Dermis blood vessel endothelial cell (primary cell): ENCODE results near the gene BRMS1. TPM values are rescaled to one million over a fixed set of nuclear protein-coding genes. Genes with fewer than 3 reads are reported as not detected.
A peak's percentile ranks its signal among the peaks of the same experiment; 100 is the strongest.

Experiments
- DNase-seq: peaks from one replicate; pipeline ENCODE4 v3.0.0; 2010
- total RNA-seq: library from RNA; depleted of rRNA; stranded (reverse); fragments of >200 nt; gene quantifications from 2 replicates; pipeline ENCODE4 v1.2.3, GENCODE V29; 2014

BRMS1 gene
- total RNA-seq, 1 donor from 2014 or later = 71.8 TPM

DNA sequence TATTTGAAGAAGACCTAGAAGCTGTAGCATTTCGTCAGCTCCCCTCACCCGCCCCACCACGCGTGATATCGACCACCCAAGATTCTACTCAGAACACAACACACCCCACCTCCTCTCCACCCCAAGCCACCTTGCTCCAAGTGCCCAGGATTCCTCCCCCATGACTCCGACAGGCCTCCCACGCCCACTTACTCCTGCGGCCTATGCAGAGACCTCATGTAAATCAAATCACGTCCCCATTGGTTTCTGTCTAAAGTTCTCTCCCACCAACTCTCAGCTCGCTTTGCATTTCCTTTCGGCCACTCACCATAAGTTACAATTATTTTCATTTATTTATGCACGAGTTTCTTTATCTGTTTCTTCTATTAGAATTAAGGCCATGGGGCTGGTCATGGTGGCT is 42.2 kb downstream of the BRMS1 start:
- DNase-seq = no peak

DNA sequence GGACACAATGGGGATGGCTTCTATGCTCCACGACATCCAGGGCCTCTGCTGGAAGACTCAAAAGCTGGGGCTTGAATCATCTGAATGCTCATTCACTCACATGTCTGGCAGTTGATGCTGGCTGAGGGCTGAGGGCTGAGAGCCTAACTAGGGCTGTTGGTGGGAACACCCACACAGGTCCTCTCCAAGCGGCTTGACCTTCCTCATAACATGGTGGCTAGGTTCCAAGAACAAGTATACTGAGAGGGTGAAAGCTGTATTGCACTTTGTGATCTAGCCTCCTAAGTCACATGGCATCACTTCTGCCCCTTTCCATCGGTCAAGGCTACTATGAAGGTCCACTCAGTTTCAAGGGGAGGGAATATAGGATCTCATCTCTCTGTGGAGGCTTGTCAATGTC is 45.7 kb downstream of the BRMS1 start:
- no peak for DNase-seq

DNA sequence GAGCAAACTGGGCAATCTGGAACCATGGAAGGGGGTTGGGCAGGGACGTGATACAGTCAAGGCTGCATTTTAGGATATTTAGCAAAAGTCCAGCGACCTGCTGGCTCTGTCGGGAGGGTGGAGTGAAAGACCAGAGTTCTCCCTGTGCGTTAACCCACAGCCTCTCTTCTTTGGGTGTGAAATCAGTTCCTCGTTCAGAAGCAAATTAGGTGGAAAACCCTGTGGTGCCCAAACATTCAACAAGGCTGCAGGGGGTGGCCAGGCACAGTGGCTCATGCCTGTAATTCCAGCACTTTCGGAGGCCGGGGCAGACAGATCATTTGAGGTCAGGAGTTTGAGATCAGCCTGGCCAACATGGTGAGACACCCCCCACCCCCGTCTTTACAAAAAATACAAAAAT is 47.3 kb downstream of the BRMS1 start:
- DNase-seq = no peak

DNA sequence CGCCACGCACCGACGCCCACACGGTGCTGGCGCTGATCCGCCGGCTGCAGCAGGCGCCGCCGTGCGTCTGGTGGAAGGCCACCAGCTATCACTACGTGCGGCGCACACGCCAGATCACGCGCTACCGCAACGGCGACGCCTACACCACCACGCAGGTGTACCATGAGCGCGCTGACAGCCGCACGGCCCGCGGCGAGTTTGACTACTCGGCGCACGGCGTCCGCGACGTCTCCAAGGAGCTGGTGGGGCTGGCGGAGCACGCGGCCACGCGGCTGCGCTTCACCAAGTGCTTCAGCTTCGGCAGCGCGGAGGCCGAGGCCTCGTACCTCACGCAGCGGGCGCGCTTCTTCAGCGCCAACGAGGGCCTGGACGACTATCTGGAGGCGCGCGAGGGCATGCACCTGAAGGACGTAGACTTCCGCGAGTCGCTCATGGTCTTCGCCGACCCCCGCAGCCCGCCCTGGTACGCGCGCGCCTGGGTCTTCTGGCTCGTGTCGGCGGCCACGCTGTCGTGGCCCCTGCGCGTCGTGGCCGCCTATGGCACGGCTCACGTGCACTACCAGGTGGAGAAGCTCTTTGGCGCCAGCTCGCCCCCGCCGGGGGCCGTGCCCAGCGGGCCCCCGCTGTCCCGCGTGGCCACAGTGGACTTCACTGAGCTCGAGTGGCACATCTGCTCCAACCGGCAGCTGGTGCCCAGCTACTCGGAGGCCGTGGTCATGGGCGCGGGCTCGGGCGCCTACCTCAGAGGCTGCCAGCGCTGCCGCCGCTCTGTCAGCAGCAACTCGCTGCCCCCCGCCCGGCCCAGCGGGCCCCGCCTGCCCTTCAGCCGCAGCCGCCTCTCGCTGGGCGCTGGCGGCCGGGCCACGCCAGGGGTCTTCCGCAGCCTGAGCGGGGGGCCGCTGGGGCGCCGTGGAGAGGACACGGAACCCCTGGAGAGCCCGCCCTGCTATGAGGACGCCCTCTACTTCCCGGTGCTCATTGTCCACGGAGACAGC is 50.0 kb downstream of the BRMS1 start:
- DNase-seq = no peak

DNA sequence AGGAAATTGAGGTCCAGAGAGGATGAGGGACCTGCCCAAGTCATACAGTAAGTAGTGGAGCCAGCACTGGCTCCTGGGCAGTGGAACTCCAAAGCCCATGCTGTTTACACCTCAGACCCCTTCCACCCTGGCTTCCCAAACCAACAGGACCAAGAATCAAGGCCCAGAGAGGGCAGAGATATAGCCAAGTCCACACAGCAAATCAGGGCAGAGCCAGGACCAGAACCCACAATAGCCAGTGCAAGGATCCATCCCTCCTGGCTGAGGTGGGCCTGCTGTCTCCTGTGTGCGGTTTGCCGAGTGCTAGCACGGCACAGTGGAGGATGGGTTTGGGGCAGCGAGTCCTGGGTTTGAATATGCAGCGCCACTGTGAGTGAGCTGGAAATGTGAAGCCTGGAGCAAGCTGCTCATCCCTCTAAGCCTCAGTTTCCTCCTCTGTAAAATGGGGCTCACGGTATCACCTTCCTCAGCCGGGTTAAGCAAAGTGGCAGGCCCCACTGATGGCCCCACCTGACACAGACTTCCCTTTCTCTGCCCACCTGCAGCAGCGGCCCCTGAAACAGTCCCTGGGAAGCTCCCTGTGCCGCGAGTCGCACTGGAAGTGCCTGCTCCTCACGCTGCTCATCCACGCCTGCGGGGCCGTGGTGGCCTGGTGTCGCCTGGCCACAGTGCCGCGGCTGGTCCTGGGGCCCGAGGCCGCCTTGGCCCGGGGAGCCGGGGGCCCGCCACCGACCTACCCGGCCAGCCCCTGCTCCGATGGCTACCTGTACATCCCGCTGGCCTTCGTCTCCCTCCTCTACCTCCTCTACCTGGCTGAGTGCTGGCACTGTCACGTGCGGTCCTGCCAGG is 50.9 kb downstream of the BRMS1 start:
- DNase-seq = no peak

DNA sequence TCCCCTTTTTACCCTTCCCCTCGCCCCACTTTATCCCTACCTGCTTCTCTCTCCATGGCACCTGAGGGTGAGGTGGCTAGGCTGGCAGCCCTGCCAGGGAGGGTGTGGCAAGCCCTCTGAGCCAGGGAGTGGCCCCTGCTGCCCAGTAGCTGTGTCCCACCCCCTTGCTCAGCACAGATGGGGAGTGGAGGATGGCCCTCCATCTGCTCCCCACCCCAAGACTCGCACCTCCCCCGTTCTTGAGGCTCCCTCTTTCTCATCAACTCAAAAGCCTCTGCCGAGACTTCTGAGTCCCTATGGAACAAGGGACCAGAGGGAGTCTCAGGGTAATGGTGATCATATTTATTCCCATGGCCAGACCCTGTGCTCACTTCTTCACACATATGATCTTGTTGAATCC is 51.6 kb downstream of the BRMS1 start:
- no peak for DNase-seq

DNA sequence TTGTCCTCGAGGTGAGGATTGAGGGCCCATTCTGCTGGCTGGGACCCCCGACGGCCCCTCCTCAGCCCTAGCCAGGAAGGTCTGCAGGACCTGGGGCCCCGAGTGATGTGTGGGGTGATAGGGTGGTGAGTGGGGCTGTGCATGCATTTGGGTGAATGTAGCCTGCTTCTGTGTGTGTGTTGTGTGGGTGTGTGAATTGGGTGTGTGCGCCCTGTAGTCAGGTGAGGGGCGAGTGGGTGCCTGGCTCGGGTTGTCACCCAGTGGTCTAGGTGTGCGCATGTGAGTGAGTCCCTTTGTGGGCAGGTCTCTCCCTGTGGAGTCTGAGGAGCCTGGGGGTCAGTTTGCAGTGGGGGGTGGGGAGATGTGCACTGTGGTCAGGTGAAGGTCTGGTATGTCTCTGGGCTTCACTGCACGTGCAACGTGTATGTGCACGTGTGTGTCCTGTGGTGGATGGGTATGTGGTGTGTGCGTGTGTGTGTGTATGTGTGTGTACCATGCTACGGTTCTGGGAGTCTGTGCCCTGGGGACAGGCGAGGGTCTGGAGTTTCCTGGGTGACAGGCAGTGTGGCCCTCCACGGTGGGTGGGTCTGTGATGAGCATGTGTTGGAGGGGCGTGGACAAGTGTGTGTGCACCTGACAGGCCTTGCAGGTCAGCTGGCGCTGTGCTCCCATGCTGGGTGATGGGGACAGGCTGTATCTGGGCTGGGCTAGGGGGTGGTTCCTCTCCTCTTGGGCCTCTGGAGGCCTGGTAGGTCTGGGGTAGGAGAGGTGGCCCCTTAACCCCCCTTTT is 52.2 kb downstream of the BRMS1 start:
- DNase-seq = no peak

DNA sequence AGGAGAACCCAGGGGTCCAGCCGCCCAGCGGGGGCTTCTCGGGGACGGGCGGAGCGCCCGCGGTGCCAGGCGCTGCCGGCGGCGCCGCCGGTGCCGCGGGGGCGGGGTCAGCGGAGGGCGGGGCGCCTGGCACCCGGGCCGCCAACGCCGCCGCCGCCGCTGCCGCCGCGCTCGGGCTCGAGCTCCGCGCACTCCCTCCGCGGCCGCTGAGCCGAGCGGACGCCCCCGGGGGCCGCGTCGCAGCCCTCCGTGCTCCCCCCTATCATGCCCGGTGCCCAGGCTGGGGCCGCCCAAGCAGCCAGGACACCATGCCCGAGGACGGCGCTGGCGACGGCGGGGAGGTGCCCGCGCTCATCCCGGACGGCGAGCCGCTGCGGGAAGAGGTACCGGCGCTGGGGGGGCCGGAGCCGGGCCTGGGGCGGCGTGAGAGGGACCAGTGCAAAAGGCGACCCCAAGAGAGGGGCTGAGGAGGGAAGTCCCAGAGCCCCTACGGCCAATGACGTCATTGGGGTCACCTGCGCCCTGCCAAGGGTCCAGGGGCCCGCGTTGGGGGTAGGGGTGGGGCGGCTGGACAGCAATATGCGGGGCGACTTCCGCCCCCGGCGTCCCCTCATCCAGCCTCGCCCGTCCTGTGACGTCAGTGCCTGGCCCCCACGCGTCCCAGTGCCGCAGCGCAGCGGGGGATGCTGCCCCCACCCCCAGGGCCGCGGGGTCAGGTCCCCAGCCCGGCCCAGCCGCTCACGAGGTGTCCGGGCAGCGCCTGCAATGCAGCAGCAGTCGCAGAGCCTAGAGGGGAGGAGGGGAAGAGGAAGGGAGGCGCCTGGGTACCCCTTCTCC is 53.0 kb downstream of the BRMS1 start, which contains the start of gene TMEM151A:
TSS of gene TMEM151A (plus strand) at position 189 of the 837 bp plus-strand sequence. CDS start at position 309, 120 bp downstream.
- DNase-seq = no peak

DNA sequence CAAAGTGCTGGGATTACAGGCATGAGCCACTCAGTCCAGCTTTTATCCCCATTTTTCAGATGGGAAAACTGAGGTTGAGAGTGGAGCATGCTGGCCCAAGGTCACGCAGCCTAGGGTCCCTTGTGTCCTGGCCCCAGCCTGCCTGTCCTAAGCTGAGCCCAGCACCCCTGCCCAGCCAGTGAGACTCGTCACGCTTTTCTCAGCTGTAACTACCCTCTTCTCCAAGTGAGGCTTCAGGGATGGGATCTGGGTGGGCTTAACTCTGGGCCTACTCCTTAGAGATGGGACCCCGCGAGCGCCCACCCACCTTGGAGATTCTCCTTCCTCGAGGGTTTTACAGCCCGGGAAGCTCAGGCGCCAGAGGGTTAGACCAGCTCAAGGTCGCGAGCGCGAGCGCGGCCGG is 53.6 kb downstream of the BRMS1 start:
- DNase-seq = no peak

DNA sequence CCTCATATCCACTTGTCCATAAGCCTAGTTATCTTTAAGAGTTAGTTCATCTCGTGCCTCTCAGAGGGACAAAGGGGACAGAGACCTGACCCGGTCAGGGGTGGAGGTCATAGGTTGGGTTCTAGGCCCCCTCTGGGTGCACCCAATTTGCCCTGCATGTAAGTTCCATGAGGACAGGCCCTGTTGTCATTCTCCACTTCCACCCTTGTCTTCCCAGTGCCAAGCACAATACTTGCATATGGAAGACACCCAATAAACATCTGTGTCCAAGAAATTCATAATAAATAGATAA is 54.6 kb downstream of the BRMS1 start:
- DNase-seq = no peak

DNA sequence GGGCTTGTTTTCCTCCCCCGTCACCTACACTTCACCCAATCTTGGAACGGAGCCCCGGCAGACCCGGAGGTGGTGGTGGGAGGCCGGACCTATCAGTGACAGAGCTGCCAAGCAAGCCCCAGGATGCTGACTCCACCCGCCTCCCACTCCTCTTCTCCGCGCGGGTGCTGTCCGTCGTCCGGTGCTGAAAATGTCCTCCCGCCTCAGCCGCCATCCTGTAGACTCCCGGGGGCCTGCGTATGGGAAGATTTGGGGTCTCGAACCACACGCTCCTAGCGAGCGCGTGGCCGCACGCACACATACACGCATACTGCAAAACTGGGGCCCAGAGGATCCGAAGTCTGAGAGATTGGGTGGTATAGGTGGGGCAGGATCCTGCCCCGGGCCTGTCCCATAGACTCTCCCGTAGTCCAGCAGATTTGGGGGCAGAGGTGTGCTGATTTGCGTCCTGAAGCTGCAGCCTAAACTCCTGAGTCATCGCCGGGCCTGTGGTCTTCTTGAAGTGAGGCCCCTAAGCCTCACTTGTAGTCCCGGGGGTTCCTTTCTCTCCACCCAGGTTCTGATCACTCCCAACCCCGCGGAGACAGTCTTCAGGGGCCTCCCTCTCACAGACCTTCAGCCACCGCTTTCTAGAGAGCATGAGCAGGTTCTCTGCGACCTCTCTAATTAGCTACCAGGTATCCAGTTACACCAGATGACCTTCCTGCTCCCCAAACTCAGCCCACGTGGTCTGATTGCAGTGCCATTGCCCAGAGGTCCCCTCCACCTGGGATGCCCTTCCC is 55.2 kb downstream of the BRMS1 start:
- DNase-seq = peak; percentile 79

DNA sequence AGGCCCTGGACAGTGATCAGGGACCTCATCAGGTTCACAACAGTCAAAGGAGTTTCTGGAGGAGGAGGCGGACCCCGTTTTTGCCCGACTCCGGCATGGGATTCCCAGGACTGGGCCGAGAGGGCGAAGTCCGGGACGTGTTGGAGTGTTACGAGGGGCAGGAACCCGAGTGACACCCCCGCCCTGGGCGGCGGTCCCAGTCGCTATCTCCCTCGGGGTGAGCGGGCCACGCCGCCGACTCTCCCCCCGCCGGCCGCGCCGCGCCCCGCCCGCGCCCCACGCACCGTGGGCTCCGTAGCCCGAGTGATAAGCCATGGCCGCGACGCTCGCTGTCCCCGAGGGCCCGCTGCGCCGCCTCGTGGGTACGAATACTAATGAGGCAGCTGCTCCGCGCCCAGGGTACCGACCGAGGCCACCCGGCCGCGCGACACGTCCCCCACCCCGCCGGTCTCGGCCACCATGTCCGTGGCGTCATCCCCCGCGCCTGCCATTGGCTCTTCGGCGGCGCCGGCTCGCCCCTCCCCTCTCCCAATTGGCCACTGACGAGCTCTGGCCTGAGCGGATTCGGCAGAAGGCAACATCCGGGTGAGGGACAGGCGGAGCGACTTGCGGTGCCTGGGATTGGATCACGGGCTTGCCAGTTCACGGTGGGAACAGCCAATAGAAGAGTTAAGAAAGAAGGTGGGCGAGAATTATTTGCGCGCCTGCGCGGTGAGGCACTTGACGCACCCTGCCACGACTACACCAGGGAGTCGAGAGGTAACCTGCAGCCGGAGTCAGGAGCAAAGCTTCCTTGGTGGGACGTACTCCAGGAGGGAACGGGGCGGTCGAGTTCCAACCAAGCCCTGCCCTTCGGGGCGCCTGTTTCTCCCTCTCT is 56.0 kb downstream of the BRMS1 start, which contains the start of gene YIF1A:
TSS of gene YIF1A (minus strand) at position 473 of the 877 bp plus-strand sequence. CDS start at position 315, 158 bp downstream.
- DNase-seq = peak; percentile 100

DNA sequence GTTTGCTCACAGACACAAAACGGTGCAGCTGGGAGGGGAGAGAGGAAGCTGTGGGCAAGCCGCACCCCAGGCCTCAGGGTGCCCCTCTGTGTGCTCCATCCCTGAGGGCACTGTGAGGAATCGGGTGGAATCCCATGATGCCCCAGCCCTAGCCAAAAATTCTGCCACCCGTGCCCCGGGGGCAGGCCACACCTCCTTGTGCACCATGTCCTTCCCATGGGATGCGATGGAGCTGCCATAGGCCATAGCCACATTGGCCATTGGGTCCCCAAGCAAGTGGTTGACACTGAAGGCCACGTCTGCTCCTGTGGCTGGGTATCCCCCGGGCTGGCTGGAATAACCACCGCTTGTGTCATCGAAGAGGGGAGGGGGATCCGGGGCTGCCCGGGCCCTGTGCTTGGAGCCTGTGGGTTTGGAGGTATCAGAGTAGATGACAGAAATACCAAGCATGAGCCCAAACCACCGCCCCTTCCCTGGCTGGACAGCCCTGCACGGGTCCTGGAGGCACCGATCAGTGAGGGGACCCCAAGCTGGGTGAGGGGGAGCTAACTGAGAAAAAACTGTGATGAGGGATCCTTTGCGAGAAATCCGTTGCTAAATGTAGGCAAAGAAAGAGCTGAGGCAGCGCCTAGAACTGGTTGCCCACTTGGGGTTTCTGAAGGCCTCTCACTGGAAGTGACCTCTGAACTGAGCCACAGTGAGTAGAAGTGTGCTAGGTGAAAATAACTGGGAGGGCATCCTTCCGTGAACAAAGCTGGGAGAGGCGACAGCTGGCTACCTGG is 56.8 kb downstream of the BRMS1 start:
- DNase-seq = no peak

Other genes starting within 250 kb of the BRMS1 start
- gene KLC2, start 87.4 kb downstream of the BRMS1 start, total RNA-seq = 18.0 and 18.5 TPM in 2 replicates
- gene RAB1B, start 76.5 kb downstream of the BRMS1 start, total RNA-seq = 77.8 and 196 TPM in 2 replicates
- gene CNIH2, start 66.9 kb downstream of the BRMS1 start, total RNA-seq = not detected in 2 replicates
- 111 and 159 TPM in 2 replicates for gene YIF1A, start 56.0 kb downstream of the BRMS1 start, total RNA-seq
- gene TMEM151A, start 53.2 kb downstream of the BRMS1 start, total RNA-seq = not detected in 2 replicates
- 0.23 and 0.68 TPM in 2 replicates for gene CD248, start 28.1 kb downstream of the BRMS1 start, total RNA-seq
- 4.8 and 6.7 TPM in 2 replicates for gene RIN1, start 8.7 kb downstream of the BRMS1 start, total RNA-seq
- gene B4GAT1, start 2.5 kb upstream of the BRMS1 start, total RNA-seq = 25.8 and 28.1 TPM in 2 replicates
- gene SLC29A2, start 26.7 kb upstream of the BRMS1 start, total RNA-seq = 1.2 and 2.3 TPM in 2 replicates
- gene NPAS4, start 75.9 kb upstream of the BRMS1 start, total RNA-seq = not detected in 2 replicates
- 40.7 and 61.1 TPM in 2 replicates for gene MRPL11, start 93.7 kb upstream of the BRMS1 start, total RNA-seq
- 3.7 and 4.9 TPM in 2 replicates for gene PELI3, start 121.8 kb upstream of the BRMS1 start, total RNA-seq
- 50.5 and 71.7 TPM in 2 replicates for gene DPP3, start 135.3 kb upstream of the BRMS1 start, total RNA-seq
- 28.6 and 36.8 TPM in 2 replicates for gene BBS1, start 165.5 kb upstream of the BRMS1 start, total RNA-seq
- gene ZDHHC24, start 200.9 kb upstream of the BRMS1 start, total RNA-seq = 26.2 and 33.0 TPM in 2 replicates
- under 0.01 and 0.14 TPM in 2 replicates for gene ACTN3, start 201.8 kb upstream of the BRMS1 start, total RNA-seq
- gene CTSF, start 223.5 kb upstream of the BRMS1 start, total RNA-seq = 27.8 and 63.5 TPM in 2 replicates
- gene CCDC87, start 248.0 kb upstream of the BRMS1 start, total RNA-seq = 0.17 and 0.28 TPM in 2 replicates
- 27.2 and 33.5 TPM in 2 replicates for gene CCS, start 248.1 kb upstream of the BRMS1 start, total RNA-seq